Adrenal gland (tissue), 12 donors: ENCODE results near the gene UGT1A3. TPM values are rescaled to one million over a fixed set of nuclear protein-coding genes. Genes with fewer than 3 reads are reported as not detected.
A peak's percentile ranks its signal among the peaks of the same experiment; 100 is the strongest.

Experiments
- DNase-seq, 7 donors: peaks; one replicate each; pipeline ENCODE4 v3.0.0-alpha.2; 2019 to 2020
- H3K27ac ChIP-seq, 5 donors: fragments of 200-600 bp; sonication (generic) in 4 of 5; 1 replicate in 3 of 5; 2 replicates in 2 of 5; pipeline versions ENCODE4 v1.5.1 to v1.8.0; 2016 to 2020; ENCODE audit warnings: mild to moderate bottlenecking in 1 of 5
- H3K27me3 ChIP-seq: fragments of 200-600 bp; 2 replicates; pipeline ENCODE4 v1.8.0; 2021
- H3K36me3 ChIP-seq, 2 donors: fragments of 200-600 bp; replicated peaks in 1 of 2; 1 replicate in 1 of 2; 2 replicates in 1 of 2; pipeline versions ENCODE4 v1.5.1 to v1.8.0; 2018 to 2022
- H3K4me1 ChIP-seq, 2 donors: fragments of 200-600 bp; replicated peaks in 1 of 2; 1 replicate in 1 of 2; 2 replicates in 1 of 2; pipeline versions ENCODE4 v1.5.1 to v1.8.0; 2018 to 2021
- H3K4me3 ChIP-seq, 4 donors: fragments of 200-600 bp; sonication (generic) in 3 of 4; one replicate each; pipeline ENCODE4 v1.5.1; 2016 to 2018
- H3K9me3 ChIP-seq, 3 donors: fragments of 200-600 bp; sonication (generic) in 1 of 3; replicated peaks in 1 of 3; 1 replicate in 2 of 3; 2 replicates in 1 of 3; pipeline versions ENCODE4 v1.5.1 to v1.8.0; 2016 to 2021
- CTCF ChIP-seq, 6 experiments: fragments of 450-650 bp in 4 of 6; fragments of 200-600 bp in 2 of 6; sonication (generic) in 1 of 6; IDR thresholded peaks; 1 replicate in 5 of 6; 2 replicates in 1 of 6; pipeline versions ENCODE4 v1.5.1 to v1.8.0; 2016 to 2021; ENCODE audit warnings: antibody characterized with exemption in 6 of 6, mild to moderate bottlenecking in 2 of 6, moderate library complexity in 1 of 6
- POLR2A ChIP-seq, 2 donors: fragments of 450-650 bp; IDR thresholded peaks; one replicate each; pipeline ENCODE4 v1.6.1; 2017; ENCODE audit warnings: antibody characterized with exemption in 2 of 2, mild to moderate bottlenecking in 2 of 2, moderate library complexity in 1 of 2
- WGBS, 4 donors: extraction: QIAGEN DNeasy Blood & Tissue Kit in 2 of 4; methylation state at CpG; one replicate each; pipeline versions ENCODE4 v1.1.5 to v1.1.7; 2013 to 2017; 5-methylcytosine and 5-hydroxymethylcytosine counted together
- intact Hi-C, 2 donors: fragments of 100-400 bp; cut with DNase I; formaldehyde crosslinking; loops; one replicate each; pipeline versions ENCODE4 v1.14.1 to v1.15.0; 2022 to 2023
- polyA plus RNA-seq, 3 donors: library from polyadenylated mRNA; stranded (reverse); fragments of 200-250 nt in 2 of 3; fragments of 350-450 nt in 1 of 3; fragmentation: Illumina TruSeq in 1 of 3; extraction: RNeasy Lipid Tissue Mini Kit (QIAGEN cat#74804) in 1 of 3; gene quantifications; one replicate each; pipeline ENCODE4 v1.2.3, GENCODE V29; 2013 to 2014
- total RNA-seq, 9 donors: library from RNA; depleted of rRNA in 4 of 9; stranded (reverse); fragments of >200 nt in 4 of 9; fragments of 120-200 nt in 1 of 9; fragmentation: NEBNext Ultra II Directional in 1 of 9; extraction: Animal tissue kit (Norgen Biotek cat#: 25700) in 1 of 9; gene quantifications; one replicate each; pipeline versions ENCODE4 v1.1.0 to v1.2.4, GENCODE V29; 2013 to 2023
- donor health status: healthy with polysubstance abuse.
- donor health status: Bipolar disorder and iron deficiency.
- donor health status: DM: yes; HTN: yes; CAD: no.
- donor health status: DM: no; HTN: no; CAD: no.
- donor health status: DM: no; HTN: no; CAD: no.
- donor health status: DM: yes; HTN: yes; CAD: no.

Gene UGT1A3
- total and polyA plus RNA-seq, 12 donors: not detected

GRCh38 chr2:233816334-233816733, 87.5 kb downstream of the UGT1A3 start:
- intact Hi-C loops: no loop called here
- H3K4me3 ChIP-seq: no peak overlapping the region
- H3K27ac ChIP-seq: no peak overlapping the region
- DNase-seq: peak in 1 of 7 donors; percentile 0
- no peak for TF ChIP-seq POLR2A (IDR thresholded peaks at IDR 0.05)
- TF ChIP-seq CTCF (IDR thresholded peaks at IDR 0.05): no peak
- H3K27me3 ChIP-seq: no peaks in the 10 kb centered on the region
- no peaks in the 10 kb centered on the region for H3K9me3 ChIP-seq
- no peaks in the 10 kb centered on the region for H3K4me1 ChIP-seq
- no peaks in the 10 kb centered on the region for H3K36me3 ChIP-seq
- 34 to 57% (median 54%) methylated on average over 2 of the region's 2 CpGs for WGBS, 4 donors

GRCh38 chr2:233816771-233817170, 87.9 kb downstream of the UGT1A3 start:
- Histone ChIP-seq H3K36me3 (no peaks in the 10 kb centered on the region), H3K27me3 (no peaks in the 10 kb centered on the region), H3K9me3 (no peaks in the 10 kb centered on the region), H3K27ac (no peak overlapping the region), H3K4me3 (no peak overlapping the region), H3K4me1 (no peaks in the 10 kb centered on the region)
- intact Hi-C loops: no loop called here
- WGBS, 4 donors: 79 to 86% (median 82%) methylated on average over 4 of the region's 4 CpGs
- TF ChIP-seq POLR2A (IDR thresholded peaks at IDR 0.05) (no peak), CTCF (IDR thresholded peaks at IDR 0.05) (no peak)
- DNase-seq: peak in 1 of 7 donors; percentile 3

- peak in 1 of 7 donors; percentile 9 for DNase-seq
- H3K36me3 ChIP-seq: no peaks in the 10 kb centered on the region
- H3K27me3 ChIP-seq: no peaks in the 10 kb centered on the region
- intact Hi-C loops: no loop called here
- no peak overlapping the region for H3K27ac ChIP-seq
- no peaks in the 10 kb centered on the region for H3K4me1 ChIP-seq
- no peak for TF ChIP-seq CTCF (IDR thresholded peaks at IDR 0.05)
- TF ChIP-seq POLR2A (IDR thresholded peaks at IDR 0.05): no peak
- H3K9me3 ChIP-seq: no peaks in the 10 kb centered on the region
- 70 to 89% (median 82%) methylated on average over 2 to 3 of the region's 3 CpGs for WGBS, 4 donors
- H3K4me3 ChIP-seq: no peak overlapping the region
Measured at GRCh38 chr2:233817361-233817911, 88.6 kb downstream of the UGT1A3 start.

DNA sequence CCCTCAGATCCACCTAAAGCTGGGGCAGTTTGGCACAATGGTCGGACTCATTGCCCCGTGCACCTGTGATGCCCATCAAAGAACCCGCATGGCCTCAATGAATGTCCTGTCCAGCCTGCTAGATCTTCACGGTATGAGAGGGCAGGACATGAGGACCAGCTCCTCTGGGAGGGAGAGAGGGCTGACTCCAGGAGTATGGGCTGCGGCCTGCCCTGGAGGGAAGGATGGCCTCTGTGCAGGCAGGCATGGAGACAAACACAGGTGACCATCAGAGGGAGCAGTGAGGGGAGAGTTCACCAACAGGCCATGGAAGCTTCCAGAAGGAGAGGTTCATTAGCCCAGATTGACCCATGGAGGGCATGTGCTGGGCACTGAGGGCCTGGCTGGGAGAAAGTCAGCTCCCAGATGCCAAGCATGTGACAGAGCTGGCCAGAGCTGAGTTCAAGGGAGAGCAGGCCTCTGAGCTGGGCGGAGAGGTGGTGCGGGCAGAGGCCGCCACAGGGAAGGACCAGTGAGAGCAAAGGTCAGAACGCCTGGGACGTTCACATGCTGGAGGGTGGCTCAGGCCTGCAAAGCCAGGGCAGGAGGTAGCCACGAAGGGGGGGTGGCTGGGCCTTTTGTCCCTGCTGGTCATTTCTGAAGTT, 89.3 kb downstream of the UGT1A3 start:
- TF ChIP-seq CTCF (IDR thresholded peaks at IDR 0.05) (no peak), POLR2A (IDR thresholded peaks at IDR 0.05) (no peak)
- DNase-seq: peak in 1 of 7 donors; percentile 8
- WGBS, 4 donors: 77 to 90% (median 88%) methylated on average over 11 of the region's 11 CpGs
- Histone ChIP-seq H3K9me3 (no peaks in the 10 kb centered on the region), H3K27me3 (no peaks in the 10 kb centered on the region), H3K36me3 (no peaks in the 10 kb centered on the region), H3K4me3 (no peak overlapping the region), H3K4me1 (no peaks in the 10 kb centered on the region), H3K27ac (no peak overlapping the region)
- intact Hi-C loops: no loop called here
